H9 (cell line): ENCODE measurements around the gene PTPRR. TPM values are rescaled to one million over a fixed set of nuclear protein-coding genes. Genes with fewer than 3 reads are reported as not detected.

ENCODE experiments used
- DNase-seq: peaks from one replicate; pipeline ENCODE4 v3.0.0-alpha.2; 2017
- H2AFZ ChIP-seq: one replicate; pipeline ENCODE4 v1.6.1; 2013; ENCODE audit warnings: mild to moderate bottlenecking, low read length, control low read depth, moderate library complexity
- H2AK5ac ChIP-seq: 2 replicates; pipeline ENCODE4 v1.6.1; 2013; ENCODE audit warnings: low read length, control low read depth, mixed read lengths; ENCODE audit not compliant: insufficient read length
- H2BK120ac ChIP-seq: one replicate; pipeline ENCODE4 v1.6.1; 2013; ENCODE audit warnings: low read depth, mild to moderate bottlenecking, low read length, control low read depth, inconsistent platforms; ENCODE audit not compliant: poor library complexity, severe bottlenecking
- H2BK12ac ChIP-seq: 2 replicates; pipeline ENCODE4 v1.6.1; 2013; ENCODE audit warnings: low read length, control low read depth, mixed read lengths, low read depth; ENCODE audit not compliant: insufficient read length
- H2BK15ac ChIP-seq: 2 replicates; pipeline ENCODE4 v1.6.1; 2013; ENCODE audit warnings: low read depth, low read length, control low read depth
- H2BK20ac ChIP-seq: one replicate; pipeline ENCODE4 v1.6.1; 2013; ENCODE audit warnings: low read depth, mild to moderate bottlenecking, low read length, control low read depth, inconsistent platforms; ENCODE audit not compliant: poor library complexity, severe bottlenecking
- H2BK5ac ChIP-seq: 2 replicates; pipeline ENCODE4 v1.6.1; 2013; ENCODE audit warnings: low read length, control low read depth, mixed read lengths; ENCODE audit not compliant: insufficient read length
- H3K14ac ChIP-seq: 2 replicates; pipeline ENCODE4 v1.6.1; 2013; ENCODE audit warnings: low read length, control low read depth; ENCODE audit not compliant: insufficient read depth
- H3K18ac ChIP-seq: 2 replicates; pipeline ENCODE4 v1.6.1; 2013; ENCODE audit warnings: low read depth, mild to moderate bottlenecking, mixed read lengths, low read length, control low read depth; ENCODE audit not compliant: insufficient read length
- H3K23ac ChIP-seq: 2 replicates; pipeline ENCODE4 v1.6.1; 2013; ENCODE audit warnings: low read length, control low read depth, mixed read lengths, low read depth; ENCODE audit not compliant: insufficient read length
- H3K23me2 ChIP-seq: 2 replicates; pipeline ENCODE4 v1.6.1; 2013; ENCODE audit warnings: low read depth, mild to moderate bottlenecking, mixed read lengths, low read length, control low read depth; ENCODE audit not compliant: insufficient read length, poor library complexity, severe bottlenecking
- H3K27ac ChIP-seq: 2 replicates; pipeline ENCODE4 v1.5.1; 2013; ENCODE audit warnings: low read length, control low read depth, mixed read lengths, low read depth; ENCODE audit not compliant: insufficient read length
- H3K27me3 ChIP-seq: 2 replicates; pipeline ENCODE4 v1.6.1; 2013; ENCODE audit warnings: low read length, control low read depth, inconsistent platforms; ENCODE audit not compliant: insufficient read depth
- H3K4ac ChIP-seq: 2 replicates; pipeline ENCODE4 v1.6.1; 2013; ENCODE audit warnings: low read depth, mild to moderate bottlenecking, control low read depth, inconsistent platforms, low read length, moderate library complexity
- H3K4me1 ChIP-seq: 2 replicates; pipeline ENCODE4 v1.6.1; 2013; ENCODE audit warnings: low read length, control low read depth, inconsistent platforms; ENCODE audit not compliant: insufficient read depth
- H3K4me2 ChIP-seq: 2 replicates; pipeline ENCODE4 v1.6.1; 2013; ENCODE audit warnings: low read length, control low read depth, mixed read lengths; ENCODE audit not compliant: insufficient read length, insufficient read depth
- H3K56ac ChIP-seq: 2 replicates; pipeline ENCODE4 v1.6.1; 2013; ENCODE audit warnings: low read depth, mild to moderate bottlenecking, mixed read lengths, low read length, control low read depth; ENCODE audit not compliant: insufficient read length
- H3K79me1 ChIP-seq: 2 replicates; pipeline ENCODE4 v1.6.1; 2013; ENCODE audit warnings: low read depth, mild to moderate bottlenecking, moderate library complexity, low read length, control low read depth, inconsistent platforms; ENCODE audit not compliant: insufficient read depth, poor library complexity, severe bottlenecking
- H3K79me2 ChIP-seq: 2 replicates; pipeline ENCODE4 v1.6.1; 2013; ENCODE audit warnings: low read length, control low read depth, inconsistent platforms; ENCODE audit not compliant: insufficient read depth
- H3K9ac ChIP-seq: 2 replicates; pipeline ENCODE4 v1.6.1; 2013; ENCODE audit warnings: low read length, control low read depth, mixed read lengths; ENCODE audit not compliant: insufficient read length; ENCODE audit errors: extremely low read depth
- H3K9me3 ChIP-seq: one replicate; pipeline ENCODE4 v1.6.1; 2013; ENCODE audit warnings: low read depth, low read length, inconsistent platforms; ENCODE audit not compliant: control insufficient read depth
- H3T11ph ChIP-seq: one replicate; pipeline ENCODE4 v1.6.1; 2013; ENCODE audit warnings: mild to moderate bottlenecking, low read length, control low read depth, inconsistent platforms
- H4K20me1 ChIP-seq: one replicate; pipeline ENCODE4 v1.6.1; 2013; ENCODE audit not compliant: control insufficient read depth, insufficient read length, insufficient read depth
- H4K5ac ChIP-seq: 2 replicates; pipeline ENCODE4 v1.6.1; 2013; ENCODE audit warnings: low read depth, mild to moderate bottlenecking, mixed read lengths, low read length, control low read depth; ENCODE audit not compliant: insufficient read length
- H4K8ac ChIP-seq: replicated peaks from 2 replicates; pipeline ENCODE4 v1.6.1; 2013; ENCODE audit warnings: low read length, control low read depth, mixed read lengths, low read depth; ENCODE audit not compliant: insufficient read length
- H4K91ac ChIP-seq: 2 replicates; pipeline ENCODE4 v1.6.1; 2013; ENCODE audit warnings: low read depth, mild to moderate bottlenecking, moderate library complexity, mixed read lengths, low read length, control low read depth; ENCODE audit not compliant: insufficient read length
- H3K27ac Mint-ChIP-seq, 3 experiments: 2 replicates in 2 of 3; 3 replicates in 1 of 3; pipeline ENCODE4 v1.8.0; 2020 to 2021; ENCODE audit warnings: mixed read lengths in 3 of 3, mild to moderate bottlenecking in 1 of 3, moderate library complexity in 1 of 3
- H3K27me3 Mint-ChIP-seq: 2 replicates; pipeline ENCODE4 v1.8.0; 2021; ENCODE audit warnings: low read depth, mild to moderate bottlenecking, moderate library complexity, mixed read lengths
- H3K36me3 Mint-ChIP-seq, 3 experiments: 2 replicates in 2 of 3; 3 replicates in 1 of 3; pipeline ENCODE4 v1.8.0; 2020 to 2021; ENCODE audit warnings: low read depth in 3 of 3, mixed read lengths in 3 of 3; ENCODE audit not compliant: insufficient read depth in 1 of 3
- H3K4me1 Mint-ChIP-seq, 2 experiments: 2 replicates each; pipeline ENCODE4 v1.8.0; 2020; ENCODE audit warnings: mixed read lengths in 2 of 2
- H3K4me3 Mint-ChIP-seq, 2 experiments: 2 replicates in 1 of 2; 3 replicates in 1 of 2; pipeline ENCODE4 v1.8.0; 2020 to 2021; ENCODE audit warnings: mild to moderate bottlenecking in 2 of 2, mixed read lengths in 2 of 2, moderate library complexity in 1 of 2
- H3K9me3 Mint-ChIP-seq, 2 experiments: 2 replicates in 1 of 2; 3 replicates in 1 of 2; pipeline ENCODE4 v1.8.0; 2020; ENCODE audit warnings: mild to moderate bottlenecking in 2 of 2, mixed read lengths in 2 of 2, moderate library complexity in 1 of 2
- WGBS: extraction: QIAGEN DNeasy Blood & Tissue Kit; methylation state at CpG from one replicate; pipeline ENCODE4 v1.1.7; 2013; ENCODE audit warnings: missing lambda C conversion rate, low lambda C conversion rate, mixed read lengths; ENCODE audit not compliant: insufficient read length; ENCODE audit errors: extremely low coverage; 5-methylcytosine and 5-hydroxymethylcytosine counted together
- total RNA-seq: library from RNA; stranded (reverse); gene quantifications from 2 replicates; pipeline ENCODE4 v1.2.1, GENCODE V29; 2021
- TF ChIP-seq, protein P1 (sequence below): fragments of 200-600 bp; sonication (generic); conservative IDR thresholded peaks from 3 replicates; pipeline ENCODE4 v1.8.0; 2021; ENCODE audit warnings: antibody characterized with exemption, mild to moderate bottlenecking

Gene PTPRR
- total RNA-seq, 1 experiment from 2014 or later = 0.22 TPM

DNA sequence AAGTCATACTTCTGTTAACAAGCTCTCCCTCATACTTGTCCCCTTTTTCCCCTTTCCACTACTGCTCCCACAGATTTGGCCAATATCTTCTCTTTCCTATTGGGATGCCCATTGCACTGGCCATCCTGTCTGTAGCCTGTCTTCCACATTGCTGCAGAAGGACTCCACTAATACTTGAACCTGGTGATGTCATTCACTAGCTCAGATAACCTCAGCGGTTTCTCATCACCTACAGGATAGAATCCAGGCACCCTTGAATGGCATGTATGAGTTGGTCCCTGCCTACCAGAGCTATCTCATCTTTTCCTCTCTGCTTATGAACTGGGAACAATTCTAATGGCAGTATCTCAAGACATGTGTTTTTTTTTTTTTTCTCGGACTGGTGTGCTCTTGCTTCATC is 84.6 kb downstream of the PTPRR start:
- no peaks in the 10 kb centered on the region for H3K9me3 Mint-ChIP-seq
- Histone ChIP-seq H4K20me1 (no peaks in the 10 kb centered on the region), H3K79me1 (no peaks in the 10 kb centered on the region), H3K27ac (no peak overlapping the region), H2BK5ac (no peak overlapping the region), H3K56ac (no peak overlapping the region), H2BK12ac (no peak overlapping the region), H3K4me1 (no peaks in the 10 kb centered on the region), H2AK5ac (no peak overlapping the region), H3K14ac (no peak overlapping the region), H3K4ac (no peak overlapping the region), H3K4me2 (no peak overlapping the region), H4K91ac (no peak overlapping the region), H3K27me3 (no peaks in the 10 kb centered on the region), H2BK20ac (no peak overlapping the region), H3K9me3 (no peaks in the 10 kb centered on the region), H3K18ac (no peak overlapping the region), H4K5ac (no peak overlapping the region), H2BK15ac (no peak overlapping the region), H2AFZ (no peak overlapping the region), H3K9ac (no peak overlapping the region), H2BK120ac (no peak overlapping the region), H3K23me2 (no peaks in the 10 kb centered on the region), H3K23ac (no peak overlapping the region), H4K8ac (no peak overlapping the region), H3T11ph (no peak overlapping the region), H3K79me2 (no peaks in the 10 kb centered on the region)
- H3K4me3 Mint-ChIP-seq = no peak overlapping the region
- no peaks in the 10 kb centered on the region for H3K27me3 Mint-ChIP-seq
- TF ChIP-seq, protein P1, sequence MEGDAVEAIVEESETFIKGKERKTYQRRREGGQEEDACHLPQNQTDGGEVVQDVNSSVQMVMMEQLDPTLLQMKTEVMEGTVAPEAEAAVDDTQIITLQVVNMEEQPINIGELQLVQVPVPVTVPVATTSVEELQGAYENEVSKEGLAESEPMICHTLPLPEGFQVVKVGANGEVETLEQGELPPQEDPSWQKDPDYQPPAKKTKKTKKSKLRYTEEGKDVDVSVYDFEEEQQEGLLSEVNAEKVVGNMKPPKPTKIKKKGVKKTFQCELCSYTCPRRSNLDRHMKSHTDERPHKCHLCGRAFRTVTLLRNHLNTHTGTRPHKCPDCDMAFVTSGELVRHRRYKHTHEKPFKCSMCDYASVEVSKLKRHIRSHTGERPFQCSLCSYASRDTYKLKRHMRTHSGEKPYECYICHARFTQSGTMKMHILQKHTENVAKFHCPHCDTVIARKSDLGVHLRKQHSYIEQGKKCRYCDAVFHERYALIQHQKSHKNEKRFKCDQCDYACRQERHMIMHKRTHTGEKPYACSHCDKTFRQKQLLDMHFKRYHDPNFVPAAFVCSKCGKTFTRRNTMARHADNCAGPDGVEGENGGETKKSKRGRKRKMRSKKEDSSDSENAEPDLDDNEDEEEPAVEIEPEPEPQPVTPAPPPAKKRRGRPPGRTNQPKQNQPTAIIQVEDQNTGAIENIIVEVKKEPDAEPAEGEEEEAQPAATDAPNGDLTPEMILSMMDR = no peak
- no peak overlapping the region for H3K27ac Mint-ChIP-seq
- H3K4me1 Mint-ChIP-seq = peaks cover 14 to 20% of the 10 kb centered on the region in 2 experiments
- WGBS = no CpG with 5 or more reads among the region's 2 CpGs
- DNase-seq = no peak
- no peaks in the 10 kb centered on the region for H3K36me3 Mint-ChIP-seq
